HEK293 (cell line): ENCODE measurements around the gene NPTX1.

Experiments used
- ZBTB17 ChIP-seq: fragments of 450-650 bp; formaldehyde crosslinking; IDR thresholded peaks from 2 replicates; pipeline ENCODE4 v1.5.1; 2016; ENCODE audit warnings: missing biosample characterization, missing genetic modification characterization
- ZFP37 ChIP-seq: fragments of 450-650 bp; formaldehyde crosslinking; IDR thresholded peaks from 2 replicates; pipeline ENCODE4 v1.5.1; 2016; ENCODE audit warnings: missing biosample characterization, missing genetic modification characterization
- ZNF239 ChIP-seq: fragments of 450-650 bp; formaldehyde crosslinking; IDR thresholded peaks from 2 replicates; pipeline ENCODE4 v1.5.1; 2016; ENCODE audit warnings: missing biosample characterization, missing genetic modification characterization
- TF ChIP-seq, protein P1 (sequence below): fragments of 450-650 bp; formaldehyde crosslinking; IDR thresholded peaks from 2 replicates; pipeline ENCODE4 v1.5.1; 2016; ENCODE audit warnings: missing biosample characterization, missing genetic modification characterization
- TF ChIP-seq, protein P2 (sequence below): fragments of 450-650 bp; formaldehyde crosslinking; IDR thresholded peaks from 2 replicates; pipeline ENCODE4 v1.5.1; 2016; ENCODE audit warnings: missing biosample characterization, missing genetic modification characterization

GRCh38 chr17:80498920-80499410 is 22.6 kb upstream of the NPTX1 start:
- no peak for TF ChIP-seq ZBTB17 (tag by site-specific recombination)
- TF ChIP-seq, protein P1, sequence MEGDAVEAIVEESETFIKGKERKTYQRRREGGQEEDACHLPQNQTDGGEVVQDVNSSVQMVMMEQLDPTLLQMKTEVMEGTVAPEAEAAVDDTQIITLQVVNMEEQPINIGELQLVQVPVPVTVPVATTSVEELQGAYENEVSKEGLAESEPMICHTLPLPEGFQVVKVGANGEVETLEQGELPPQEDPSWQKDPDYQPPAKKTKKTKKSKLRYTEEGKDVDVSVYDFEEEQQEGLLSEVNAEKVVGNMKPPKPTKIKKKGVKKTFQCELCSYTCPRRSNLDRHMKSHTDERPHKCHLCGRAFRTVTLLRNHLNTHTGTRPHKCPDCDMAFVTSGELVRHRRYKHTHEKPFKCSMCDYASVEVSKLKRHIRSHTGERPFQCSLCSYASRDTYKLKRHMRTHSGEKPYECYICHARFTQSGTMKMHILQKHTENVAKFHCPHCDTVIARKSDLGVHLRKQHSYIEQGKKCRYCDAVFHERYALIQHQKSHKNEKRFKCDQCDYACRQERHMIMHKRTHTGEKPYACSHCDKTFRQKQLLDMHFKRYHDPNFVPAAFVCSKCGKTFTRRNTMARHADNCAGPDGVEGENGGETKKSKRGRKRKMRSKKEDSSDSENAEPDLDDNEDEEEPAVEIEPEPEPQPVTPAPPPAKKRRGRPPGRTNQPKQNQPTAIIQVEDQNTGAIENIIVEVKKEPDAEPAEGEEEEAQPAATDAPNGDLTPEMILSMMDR (tag by site-specific recombination), result no peak
- TF ChIP-seq ZFP37 (tag by site-specific recombination), result no peak
- TF ChIP-seq, protein P2, sequence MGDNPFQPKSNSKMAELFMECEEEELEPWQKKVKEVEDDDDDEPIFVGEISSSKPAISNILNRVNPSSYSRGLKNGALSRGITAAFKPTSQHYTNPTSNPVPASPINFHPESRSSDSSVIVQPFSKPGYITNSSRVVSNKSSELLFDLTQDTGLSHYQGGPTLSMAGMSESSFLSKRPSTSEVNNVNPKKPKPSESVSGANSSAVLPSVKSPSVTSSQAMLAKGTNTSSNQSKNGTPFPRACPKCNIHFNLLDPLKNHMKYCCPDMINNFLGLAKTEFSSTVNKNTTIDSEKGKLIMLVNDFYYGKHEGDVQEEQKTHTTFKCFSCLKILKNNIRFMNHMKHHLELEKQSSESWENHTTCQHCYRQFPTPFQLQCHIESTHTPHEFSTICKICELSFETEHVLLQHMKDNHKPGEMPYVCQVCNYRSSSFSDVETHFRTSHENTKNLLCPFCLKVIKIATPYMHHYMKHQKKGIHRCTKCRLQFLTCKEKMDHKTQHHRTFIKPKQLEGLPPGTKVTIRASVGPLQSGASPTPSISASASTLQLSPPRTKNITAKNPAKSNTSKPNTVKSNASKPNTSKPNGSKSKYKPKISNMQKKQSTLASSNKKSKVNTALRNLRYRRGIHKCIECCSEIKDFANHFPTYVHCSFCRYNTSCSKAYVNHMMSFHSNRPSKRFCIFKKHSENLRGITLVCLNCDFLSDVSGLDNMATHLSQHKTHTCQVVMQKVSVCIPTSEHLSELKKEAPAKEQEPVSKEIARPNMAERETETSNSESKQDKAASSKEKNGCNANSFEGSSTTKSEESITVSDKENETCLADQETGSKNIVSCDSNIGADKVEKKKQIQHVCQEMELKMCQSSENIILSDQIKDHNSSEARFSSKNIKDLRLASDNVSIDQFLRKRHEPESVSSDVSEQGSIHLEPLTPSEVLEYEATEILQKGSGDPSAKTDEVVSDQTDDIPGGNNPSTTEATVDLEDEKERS (tag by site-specific recombination), result no peak
- no peak for TF ChIP-seq ZNF239 (tag by site-specific recombination)
